NCI-H460 (cell line): Measurements from ENCODE around the gene ATG10. TPM values are rescaled to one million over a fixed set of nuclear protein-coding genes. Genes with fewer than 3 reads are reported as not detected.

Experiments
- DNase-seq: peaks from one replicate; pipeline ENCODE4 v3.0.0-alpha.2; 2016; ENCODE audit warnings: low read depth; ENCODE audit errors: extremely low read depth
- small RNA-seq, 2 experiments: library from RNA; depleted of rRNA; stranded (forward); fragments of <200 nt; gene quantifications; one replicate each; pipeline ENCODE3, GENCODE V24; 2014
- total RNA-seq: library from RNA; depleted of rRNA; stranded (reverse); fragments of >200 nt; shearing (Covaris generic); gene quantifications from 2 replicates; pipeline ENCODE4 v1.2.3, GENCODE V29; 2014; rRNA removed

The ATG10 gene
- total RNA-seq, 1 experiment from 2014 or later: 9.0 TPM

DNA sequence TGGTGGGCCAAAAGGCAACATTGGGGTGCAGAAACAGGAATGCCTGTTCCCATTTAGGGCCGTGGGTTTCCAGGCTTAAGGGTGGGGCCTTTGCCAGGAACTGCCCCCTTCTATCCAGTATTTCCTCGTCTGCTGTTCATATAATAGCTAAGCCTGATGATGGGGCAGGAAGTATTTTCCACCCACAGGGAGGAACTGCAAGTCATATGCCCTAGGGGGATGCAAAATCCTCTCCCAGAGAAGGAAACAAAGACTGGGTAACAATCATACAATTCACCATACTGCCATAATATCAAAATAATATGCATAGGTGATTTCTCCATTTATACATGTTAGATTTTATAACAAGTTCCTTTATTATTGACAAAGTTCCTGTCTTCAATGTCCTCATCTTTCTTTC lies 326.8 kb downstream of the ATG10 start:
- DNase-seq: no peak

GRCh38 chr5:82301190-82301589 lies 329.4 kb downstream of the ATG10 start:
- no peak for DNase-seq

Small RNAs within 50 kb of the gene (small RNA-seq; reads per million reads assigned to genes)
- gene AC010598.1 (0 reads per million in 2 experiments), gene RN7SL378P (0 to 0.06 reads per million in 2 experiments)

Other genes starting within 250 kb of the ATG10 start
- 12.0 and 13.4 TPM in 2 replicates for gene SSBP2, start 220.9 kb upstream of the ATG10 start, total RNA-seq